Amniotic stem cell (primary cell): Measurements from ENCODE around the gene OVCH1.
A peak's percentile ranks its signal among the peaks of the same experiment; 100 is the strongest.
"Not testable (repeated sequence)": the region's sequence is repeated elsewhere in the genome, so short reads cannot be mapped to it uniquely, and the experiment has no call there.

Experiments
- DNase-seq: peaks from one replicate; lab custom pipeline; 2025; lab: John Stamatoyannopoulos, UW

OVCH1 gene

GRCh38 chr12:29492891-29493290 is 4.6 kb downstream of the OVCH1 start:
- DNase-seq, result no peak

GRCh38 chr12:29486972-29487371 is 10.5 kb downstream of the OVCH1 start:
- no peak for DNase-seq

- DNase-seq, result no peak
Measured at GRCh38 chr12:29463198-29463597, 34.3 kb downstream of the OVCH1 start.

GRCh38 chr12:29460082-29460481 is 37.4 kb downstream of the OVCH1 start:
- no peak for DNase-seq

- no peak for DNase-seq
Measured at GRCh38 chr12:29455087-29455486, 42.4 kb downstream of the OVCH1 start.

- no peak for DNase-seq
Measured at GRCh38 chr12:29451888-29452287, 45.6 kb downstream of the OVCH1 start.

- no peak for DNase-seq
Measured at GRCh38 chr12:29448157-29448556, 49.3 kb downstream of the OVCH1 start.

GRCh38 chr12:29447285-29447975 is 50.1 kb downstream of the OVCH1 start:
- DNase-seq, result no peak

GRCh38 chr12:29439506-29439905 is 58.0 kb downstream of the OVCH1 start:
- DNase-seq, result no peak

GRCh38 chr12:29438752-29439408 is 58.6 kb downstream of the OVCH1 start:
- DNase-seq, result no peak

GRCh38 chr12:29437575-29437974 is 59.9 kb downstream of the OVCH1 start:
- no peak for DNase-seq

GRCh38 chr12:29436815-29437214 is 60.7 kb downstream of the OVCH1 start:
- not testable (repeated sequence) for DNase-seq

GRCh38 chr12:29431513-29431912 is 66.0 kb downstream of the OVCH1 start:
- DNase-seq, result no peak

GRCh38 chr12:29430716-29431044 is 66.8 kb downstream of the OVCH1 start:
- no peak for DNase-seq

- DNase-seq, result no peak
Measured at GRCh38 chr12:29429999-29430715, 67.3 kb downstream of the OVCH1 start.

GRCh38 chr12:29428633-29429032 is 68.9 kb downstream of the OVCH1 start:
- peak; percentile 31 for DNase-seq

- DNase-seq, result no peak
Measured at GRCh38 chr12:29427964-29428363, 69.5 kb downstream of the OVCH1 start.

- DNase-seq, result no peak
Measured at GRCh38 chr12:29426498-29426897, 71.0 kb downstream of the OVCH1 start.

- no peak for DNase-seq
Measured at GRCh38 chr12:29425722-29426121, 71.8 kb downstream of the OVCH1 start.

GRCh38 chr12:29416748-29417147 is 80.7 kb downstream of the OVCH1 start:
- DNase-seq, result no peak

- no peak for DNase-seq
Measured at GRCh38 chr12:29415111-29415510, 82.4 kb downstream of the OVCH1 start.

- DNase-seq, result no peak
Measured at GRCh38 chr12:29414368-29414767, 83.1 kb downstream of the OVCH1 start.

GRCh38 chr12:29405561-29405960 is 91.9 kb downstream of the OVCH1 start:
- DNase-seq, result no peak
